Activated CD4-positive, alpha-beta T cell treated with anti-CD3 and anti-CD28 coated beads, Interleukin-2, Interleukin-4, amounts not matched to agents 100 ng/mL and 50 ng/mL, durations not matched to agents 16 hours and 8 hours (primary cell): ENCODE data around the gene BHLHA15.

Experiments
- DNase-seq: peaks from one replicate; pipeline ENCODE4 v3.0.0-alpha.2; 2020; ENCODE audit warnings: low spot score

BHLHA15 gene

DNA sequence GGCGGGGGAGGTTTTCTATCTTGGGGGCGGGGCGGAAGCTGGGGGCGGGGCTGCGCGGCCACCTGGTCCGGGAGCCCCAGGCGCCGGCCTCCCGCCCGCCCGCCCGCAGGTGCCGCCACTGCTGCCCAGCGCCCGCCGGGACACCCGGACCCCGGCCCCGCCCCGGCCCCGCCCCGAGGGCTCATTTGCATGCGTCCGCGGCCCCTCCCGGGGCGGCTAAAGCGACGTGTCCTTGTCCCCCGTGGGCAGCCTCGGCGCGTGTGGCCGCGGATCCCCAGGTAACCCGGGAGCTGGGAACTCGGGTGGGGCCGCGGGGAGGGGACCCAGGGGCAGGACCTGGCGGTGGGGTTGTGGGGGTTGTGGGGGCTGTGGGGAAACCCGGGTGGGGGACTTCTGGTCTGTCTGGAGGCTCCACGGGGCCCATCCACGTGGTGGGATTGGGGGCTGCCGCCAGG, at the start of gene BHLHA15:
TSS of gene BHLHA15 (plus strand) at position 219 of the 455 bp plus-strand sequence. CDS start 871 bp downstream, outside the sequence.
- no peak for DNase-seq

DNA sequence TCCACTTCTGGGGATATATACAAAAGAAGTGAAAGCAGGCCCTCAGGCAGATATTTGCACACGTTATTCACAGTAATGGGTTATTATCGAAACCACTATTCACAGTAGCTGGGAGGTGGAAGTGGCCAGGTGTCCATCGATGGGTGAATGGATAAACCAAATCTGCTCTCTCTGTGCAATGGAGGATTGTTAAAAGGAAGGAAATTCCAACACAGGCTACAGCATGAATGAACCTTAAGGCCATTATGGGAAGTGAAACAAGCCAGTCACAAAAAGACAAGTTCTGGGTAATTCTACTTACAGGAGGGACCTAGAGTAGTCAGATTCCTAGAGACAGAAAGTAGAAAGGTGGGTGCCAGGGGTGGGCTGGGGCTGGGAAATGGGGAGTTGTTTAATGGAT, 48.5 kb upstream of the BHLHA15 start:
- DNase-seq: no peak

DNA sequence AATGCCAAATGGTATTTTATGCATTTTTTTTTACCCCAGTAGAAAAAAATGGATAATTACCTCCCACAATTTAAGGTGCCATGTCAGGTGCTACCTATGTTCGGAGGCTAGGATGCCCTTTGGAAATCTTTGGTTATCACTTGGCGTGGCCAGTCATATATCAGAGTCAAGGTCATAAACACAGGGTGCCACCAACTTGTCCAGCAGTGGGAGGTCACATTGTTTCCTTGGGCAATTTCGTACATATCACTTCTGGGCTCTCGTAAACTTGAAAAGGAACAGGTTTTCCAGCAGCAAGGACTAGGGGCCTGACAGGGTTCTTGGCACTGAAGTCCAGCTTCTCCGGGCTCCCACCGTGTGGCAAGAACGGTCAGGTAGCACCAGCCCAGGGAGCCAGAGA, 48.0 kb upstream of the BHLHA15 start:
- no peak for DNase-seq

- DNase-seq: no peak
Observed at GRCh38 chr7:98163704-98164494, 47.3 kb upstream of the BHLHA15 start.

DNA sequence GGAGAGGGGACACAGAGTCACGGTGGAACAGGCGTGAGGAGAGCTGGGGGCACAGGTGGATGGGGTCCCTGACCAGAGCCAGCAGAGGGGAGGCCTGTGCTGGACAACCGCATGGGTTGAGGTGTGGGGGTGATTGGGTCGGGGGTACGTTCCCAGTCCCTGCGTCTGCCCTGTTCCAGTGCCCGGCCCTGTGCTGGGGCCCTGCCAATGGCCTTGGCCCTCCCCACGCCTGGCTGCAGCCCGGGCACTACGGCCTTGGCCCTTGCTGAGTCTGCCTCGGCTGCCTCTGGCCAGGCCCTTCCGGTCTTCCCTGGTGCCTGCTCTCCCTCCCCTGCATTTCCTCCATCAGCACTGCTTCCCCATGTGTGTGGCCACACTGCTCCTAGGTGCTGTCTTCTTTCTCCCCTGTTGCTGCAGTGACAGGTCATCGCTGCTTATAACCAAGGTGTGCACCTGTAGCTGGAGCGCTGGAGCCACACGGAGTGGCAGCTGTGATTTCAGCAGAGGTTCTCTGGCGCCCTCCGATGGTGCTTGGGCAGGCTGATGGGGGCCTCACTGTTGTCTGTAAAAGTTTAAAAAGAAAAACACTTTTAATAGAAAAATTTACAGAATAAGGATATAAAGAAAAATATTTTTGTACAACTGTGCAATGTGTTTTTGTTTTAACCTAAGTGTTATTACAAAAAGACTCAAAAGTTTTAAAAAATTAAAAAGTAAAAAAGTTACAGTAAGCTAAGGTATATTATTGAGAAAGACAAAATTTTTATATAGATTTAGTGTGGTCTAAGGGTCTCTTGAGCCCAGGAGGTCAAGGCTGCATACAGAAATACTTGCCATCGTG, 45.2 kb upstream of the BHLHA15 start:
- DNase-seq: peak; percentile 26

- DNase-seq: no peak
Observed at GRCh38 chr7:98166668-98166970, 44.6 kb upstream of the BHLHA15 start.

DNA sequence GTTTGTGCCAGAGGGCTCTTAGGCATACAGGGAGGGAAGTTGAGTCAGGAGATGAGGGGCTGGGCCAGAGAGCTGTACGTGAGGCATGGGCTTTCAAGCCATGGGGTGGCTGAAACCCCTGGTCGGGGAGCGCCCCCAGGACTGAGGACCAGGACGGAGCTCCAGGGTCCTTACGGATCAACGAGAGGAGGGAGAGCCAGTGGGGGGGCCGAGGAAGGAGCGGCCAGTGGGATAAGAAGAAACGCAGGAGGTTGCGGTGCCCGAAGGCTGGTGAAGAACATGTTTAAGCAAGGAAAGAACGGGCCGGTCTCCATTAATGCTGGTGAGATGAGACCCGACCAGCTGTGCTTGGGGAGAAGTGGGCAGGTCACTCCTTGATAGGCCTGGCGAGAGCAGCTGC, 43.6 kb upstream of the BHLHA15 start:
- no peak for DNase-seq

- DNase-seq: peak; percentile 70
Observed at GRCh38 chr7:98168181-98168903, 42.9 kb upstream of the BHLHA15 start.

DNA sequence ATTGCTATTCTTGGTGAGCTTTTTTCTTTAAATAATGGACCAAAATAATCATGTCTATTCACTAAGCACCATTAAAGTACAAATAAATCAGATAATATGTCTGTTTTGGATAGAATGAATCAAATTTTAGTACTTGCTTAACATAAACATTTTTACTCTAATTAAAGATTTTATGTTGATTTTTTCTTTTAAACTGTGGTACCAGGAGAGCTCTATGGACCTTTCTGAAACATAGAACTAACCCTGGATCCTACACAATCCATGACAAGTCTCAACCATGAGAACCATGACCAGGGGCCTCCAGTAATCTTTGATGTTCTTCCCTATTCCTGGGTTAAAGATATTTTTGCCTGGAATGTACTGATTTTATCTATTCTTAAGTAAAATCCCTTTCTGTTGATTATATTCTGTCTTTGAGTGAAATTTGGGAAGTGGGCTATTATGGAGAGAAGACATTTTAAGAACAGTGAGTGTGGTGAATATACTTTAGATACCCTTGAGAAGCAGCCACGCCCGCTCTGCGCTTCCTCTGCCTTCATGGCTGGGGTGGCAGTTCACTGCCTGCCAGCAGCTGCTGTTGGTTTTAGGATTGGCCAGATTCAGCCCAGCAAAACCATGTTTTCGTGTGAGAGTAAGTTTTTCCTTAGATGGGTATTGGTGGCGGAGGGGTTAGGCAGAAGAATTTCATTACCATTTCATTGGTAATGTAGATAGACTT, 42.2 kb upstream of the BHLHA15 start:
- no peak for DNase-seq

- DNase-seq: no peak
Observed at GRCh38 chr7:98170966-98171365, 40.3 kb upstream of the BHLHA15 start.

GRCh38 chr7:98171449-98171848, 39.8 kb upstream of the BHLHA15 start:
- no peak for DNase-seq

DNA sequence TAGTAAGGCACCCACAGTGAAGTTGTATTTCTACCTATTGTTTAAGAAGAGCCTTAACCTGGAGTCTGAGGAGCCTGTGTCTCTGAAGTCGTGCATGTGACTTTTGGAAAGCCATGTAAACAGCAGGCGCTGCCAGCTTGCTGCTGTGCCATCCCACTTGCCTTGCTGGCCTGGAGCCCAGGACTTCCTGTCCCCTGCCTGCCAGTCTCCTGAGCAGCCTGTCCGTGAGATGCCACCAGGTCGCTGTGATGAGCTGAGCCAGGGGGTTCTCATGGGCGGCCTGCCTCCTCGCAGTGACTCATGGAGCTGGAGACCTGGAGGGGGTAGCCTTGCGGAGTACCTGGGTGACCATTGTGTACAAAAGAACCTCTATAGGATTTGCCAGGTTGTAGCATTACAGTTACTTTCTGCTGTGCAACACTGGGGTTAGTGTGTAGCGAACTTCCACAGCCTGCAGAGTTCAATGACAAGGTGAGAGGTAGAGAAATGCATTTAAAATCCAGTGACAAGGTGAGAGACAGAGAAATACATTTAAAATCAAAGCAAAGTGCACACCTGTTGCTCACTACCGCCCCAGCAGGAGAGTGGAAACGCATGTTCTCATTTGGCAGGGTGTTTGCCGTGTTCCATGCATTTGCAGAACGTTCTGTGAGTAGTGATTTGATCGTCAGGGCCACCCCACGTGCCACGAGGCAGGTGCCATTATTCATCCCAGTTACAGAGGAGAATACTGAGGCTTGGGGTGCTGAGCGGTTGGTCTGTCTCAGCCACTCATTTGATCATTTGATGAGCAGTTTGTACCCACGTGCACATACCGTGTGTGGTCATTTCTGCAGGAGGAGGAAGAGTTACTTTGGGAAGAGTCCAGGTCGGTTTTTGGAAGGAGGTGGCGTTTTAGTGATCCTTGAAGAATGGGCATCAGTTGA, 36.6 kb upstream of the BHLHA15 start:
- no peak for DNase-seq

GRCh38 chr7:98175260-98175940, 35.8 kb upstream of the BHLHA15 start:
- no peak for DNase-seq

GRCh38 chr7:98177553-98177952, 33.7 kb upstream of the BHLHA15 start:
- DNase-seq: no peak

- DNase-seq: no peak
Observed at GRCh38 chr7:98178321-98178720, 32.9 kb upstream of the BHLHA15 start.

DNA sequence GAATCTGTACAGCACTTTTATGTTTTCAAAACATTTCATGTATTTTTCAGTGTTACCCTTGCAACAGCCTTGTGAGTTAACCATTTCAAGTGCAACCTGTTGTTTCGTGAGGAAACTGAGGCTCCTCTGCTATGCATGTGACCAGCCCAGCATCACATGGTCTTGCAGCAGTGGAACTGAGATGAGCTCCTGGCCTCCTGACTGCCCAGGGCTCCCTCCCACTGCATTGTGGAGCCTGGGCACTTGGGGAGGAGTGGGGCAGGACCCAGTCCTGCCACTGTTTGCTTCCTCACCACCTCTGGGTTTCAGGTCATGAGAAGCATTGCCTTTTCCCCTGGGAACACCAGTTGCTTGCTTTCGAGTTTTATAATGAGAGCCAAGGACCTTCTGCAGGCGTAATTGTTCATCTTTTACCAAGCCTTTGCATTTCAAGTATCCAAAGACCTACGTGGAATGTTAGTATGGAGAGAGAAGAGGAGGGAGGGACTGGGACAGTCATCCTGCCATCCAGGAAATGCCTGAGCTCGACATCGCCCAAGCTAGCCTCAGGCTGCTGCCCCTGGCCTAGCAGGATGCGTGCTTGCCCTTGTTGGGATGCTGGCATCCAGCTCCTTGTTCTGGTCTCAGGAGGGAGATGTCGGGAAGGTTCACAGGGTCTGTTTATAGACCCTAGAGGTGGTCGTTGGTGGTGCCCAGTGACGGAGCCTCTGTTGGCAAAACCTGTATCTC, 32.3 kb upstream of the BHLHA15 start:
- no peak for DNase-seq

DNA sequence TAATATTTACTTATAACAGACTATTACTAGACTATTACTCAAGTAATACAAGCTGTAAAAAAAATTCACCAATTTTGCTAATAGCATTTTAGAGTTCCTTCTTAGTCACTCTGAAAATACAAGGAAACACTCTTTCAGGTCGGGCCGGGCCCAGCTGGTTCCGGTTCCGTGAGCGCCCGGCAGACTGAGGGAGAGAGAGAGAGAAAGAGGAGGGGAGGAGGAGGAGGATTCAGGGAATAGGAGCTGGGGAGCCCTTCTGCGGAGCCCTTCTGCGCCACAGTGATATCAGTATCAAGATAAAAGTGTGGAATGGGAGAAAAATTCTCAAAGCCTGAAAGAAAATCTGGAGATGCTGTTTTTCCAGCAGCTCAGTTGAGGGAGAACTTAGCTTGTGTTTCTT, 30.5 kb upstream of the BHLHA15 start:
- no peak for DNase-seq

- DNase-seq: no peak
Observed at GRCh38 chr7:98185101-98185500, 26.1 kb upstream of the BHLHA15 start.

- no peak for DNase-seq
Observed at GRCh38 chr7:98186452-98187137, 24.6 kb upstream of the BHLHA15 start.
